Measurements from ENCODE around the gene ZNF701. TPM values are rescaled to one million over a fixed set of nuclear protein-coding genes. Genes with fewer than 3 reads are reported as not detected.

The ZNF701 gene
- total and polyA plus RNA-seq, 2 experiments from 2014 or later, result 8.5 to 24.7 TPM

GRCh38 chr19:52585604-52586003, 15.5 kb downstream of the ZNF701 start:
- Histone ChIP-seq H2AFZ (no peak overlapping the region), H3K4me3 (peak overlapping the region; percentile 18; the same call in 1 of the 2 replicates), H3K79me2 (replicated peaks; ENCODE audit: insufficient read depth) (no peaks in the 10 kb centered on the region), H3K9me2 (ENCODE audit: insufficient read depth) (no peaks in the 10 kb centered on the region), H3F3A (replicated peaks; ENCODE audit: low read depth) (0 out of 2 replicates have a peak, but pooled peaks cover 2% of the 10 kb centered on the region), H3K4me1 (ENCODE audit: insufficient read depth) (peaks cover 8% of the 10 kb centered on the region), H3K27ac (ENCODE audit: low read depth) (no peak overlapping the region), H3K27me3 (ENCODE audit: insufficient read depth) (no peaks in the 10 kb centered on the region), H3K36me3 (ENCODE audit: insufficient read depth) (peaks cover 24% of the 10 kb centered on the region), H3K4me2 (0 out of 2 replicates have a peak overlapping the region, but pooled peaks have one; percentile 43), H4K20me1 (replicated peaks; ENCODE audit: insufficient read depth) (peaks cover 9% of the 10 kb centered on the region)
- H3K4me1 Mint-ChIP-seq, result no peaks in the 10 kb centered on the region
- peak; percentile 53 for ATAC-seq
- no peak overlapping the region for H3K27ac Mint-ChIP-seq
- no peak overlapping the region for H3K4me3 Mint-ChIP-seq
- no peaks in the 10 kb centered on the region for H3K27me3 Mint-ChIP-seq (ENCODE audit: insufficient read depth, low read depth, poor library complexity)
- DNase-seq (ENCODE audit: low spot score), result no peak
- H3K36me3 Mint-ChIP-seq (ENCODE audit: low read depth), result peaks cover 61% of the 10 kb centered on the region
- H3K9me3 Mint-ChIP-seq, result peaks cover 12% of the 10 kb centered on the region
- no peak for TF ChIP-seq ETS1 (IDR thresholded peaks at IDR 0.05)
- TF ChIP-seq ZNF462 (CRISPR knock-in tag; IDR thresholded peaks at IDR 0.05), result no peak
- no peak for TF ChIP-seq JUNB (IDR thresholded peaks at IDR 0.05; ENCODE audit: unreplicated experiment)
- TF ChIP-seq EZH2 (IDR thresholded peaks at IDR 0.05; ENCODE audit: low read depth, unreplicated experiment), result no peak
- no peak for TF ChIP-seq EZH2phosphoT487 (IDR thresholded peaks at IDR 0.05; ENCODE audit: unreplicated experiment)
- no peak for TF ChIP-seq POLR2AphosphoS5 (IDR thresholded peaks at IDR 0.05; ENCODE audit: low read depth)
- TF ChIP-seq STAT1 (IDR thresholded peaks at IDR 0.05; ENCODE audit: unreplicated experiment), result no peak
- TF ChIP-seq NANOG (IDR thresholded peaks at IDR 0.05; ENCODE audit: borderline replicate concordance), result no peak
- no peak for TF ChIP-seq ZNF331 (CRISPR knock-in tag; IDR thresholded peaks at IDR 0.05; ENCODE audit: low read depth)
- TF ChIP-seq CTCF (conservative IDR thresholded peaks at IDR 0.05; ENCODE audit: low read depth in 2 of 2), result no peak
- no peak for TF ChIP-seq ZNF114 (CRISPR knock-in tag; IDR thresholded peaks at IDR 0.05)
- no peak for TF ChIP-seq REST (IDR thresholded peaks at IDR 0.05; ENCODE audit: unreplicated experiment)
- no peak for TF ChIP-seq CREB1 (CRISPR knock-in tag; IDR thresholded peaks at IDR 0.05; ENCODE audit: low read depth)

All from GM23338 (cell line).